HG02973 (cell line): ENCODE results near the gene CACNA2D3.
"Not testable (repeated sequence)": the region's sequence is repeated elsewhere in the genome, so short reads cannot be mapped to it uniquely, and the experiment has no call there.

Experiments
- ATAC-seq: cut with Tn5 transposase; IDR thresholded peaks from one replicate; pipeline ENCODE4 v1.9.1; 2021; ENCODE audit warnings: moderate library complexity; ENCODE audit not compliant: unreplicated experiment

The CACNA2D3 gene

DNA sequence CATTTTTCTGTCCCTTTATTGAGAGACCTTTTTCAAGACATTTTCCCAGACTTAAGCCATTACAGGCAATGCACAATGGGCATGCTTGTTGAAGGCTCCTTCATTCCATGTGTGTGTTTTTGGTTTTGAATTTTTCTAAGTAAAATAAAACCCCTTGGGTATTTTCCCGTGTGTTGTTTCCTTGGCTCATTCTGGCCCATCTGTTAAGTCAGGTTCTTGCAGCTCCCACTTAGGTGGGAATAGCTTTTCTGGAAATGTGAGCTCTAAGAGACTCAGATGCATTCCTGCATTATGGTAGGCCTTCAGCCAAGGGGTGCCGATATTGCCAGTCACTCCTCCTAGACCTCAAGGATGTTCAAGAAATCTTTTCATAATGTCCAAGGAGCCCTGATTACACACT is 314.9 kb downstream of the CACNA2D3 start:
- no peak for ATAC-seq

DNA sequence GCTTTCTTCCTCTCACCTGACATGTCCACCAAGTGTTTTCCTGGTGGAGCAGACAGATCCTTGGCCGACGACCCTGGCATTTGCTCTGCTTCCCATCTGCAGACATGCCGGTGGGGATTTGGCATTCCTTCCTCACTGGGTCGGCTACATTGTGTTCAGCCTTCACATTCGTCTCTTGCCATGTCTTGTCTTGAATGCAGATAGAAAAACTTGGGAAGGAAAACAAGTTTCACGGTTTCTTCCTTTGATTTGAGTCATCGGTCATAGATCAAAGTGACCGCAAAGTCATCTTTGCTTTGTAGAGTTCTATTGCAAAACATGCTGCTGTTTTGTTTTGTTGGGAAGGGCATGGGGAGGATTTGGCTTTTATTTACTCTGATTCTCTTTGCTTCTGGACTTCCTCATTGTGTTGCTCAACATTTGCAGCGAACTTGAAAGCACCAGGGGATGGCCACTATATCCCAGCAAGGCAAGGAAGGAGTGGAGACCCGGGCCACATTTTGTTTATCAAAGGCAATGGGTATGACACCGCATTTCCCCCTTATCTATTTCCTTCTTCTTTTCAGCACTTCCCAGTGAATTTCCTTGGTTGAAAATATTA is 321.3 kb downstream of the CACNA2D3 start:
- ATAC-seq = no peak

DNA sequence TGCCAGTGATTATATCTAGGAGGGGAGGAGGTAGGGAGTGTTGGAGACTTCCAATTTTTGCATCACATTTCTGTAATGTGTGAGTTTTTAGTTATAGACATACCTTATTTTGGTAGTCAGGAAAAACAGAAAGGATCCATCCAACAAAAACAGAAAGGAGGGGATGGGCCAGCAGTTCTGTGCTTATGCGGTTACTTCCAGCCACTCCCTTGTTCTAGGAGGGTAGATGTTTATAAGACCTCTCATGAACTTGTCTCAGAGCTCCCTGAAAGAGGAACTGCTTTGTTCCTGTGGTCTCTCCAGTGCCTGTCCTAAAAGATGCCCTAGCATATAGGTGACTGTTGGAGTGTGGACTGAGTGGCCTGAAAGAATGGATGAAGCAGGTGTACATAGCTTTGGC is 323.3 kb downstream of the CACNA2D3 start:
- no peak for ATAC-seq

DNA sequence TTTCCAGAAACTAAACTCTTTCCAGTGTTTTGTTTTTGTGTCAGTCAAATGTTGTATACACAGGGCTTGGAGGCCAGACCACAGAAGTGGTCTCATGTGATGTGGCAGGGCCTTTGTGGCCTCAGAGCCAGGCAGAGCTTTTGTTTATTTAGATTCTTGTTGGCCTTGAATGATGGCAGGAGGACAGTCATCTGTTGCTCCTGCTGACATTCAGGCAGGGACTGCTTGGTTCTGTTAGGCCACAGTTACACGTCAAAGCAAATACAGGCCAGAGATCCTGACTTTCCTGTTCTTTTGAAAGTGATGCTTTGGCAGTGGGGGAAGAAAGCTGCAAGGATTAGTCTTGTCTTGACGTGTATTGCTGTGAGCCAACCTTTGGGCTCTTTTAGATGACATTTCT is 325.1 kb downstream of the CACNA2D3 start:
- ATAC-seq = no peak

DNA sequence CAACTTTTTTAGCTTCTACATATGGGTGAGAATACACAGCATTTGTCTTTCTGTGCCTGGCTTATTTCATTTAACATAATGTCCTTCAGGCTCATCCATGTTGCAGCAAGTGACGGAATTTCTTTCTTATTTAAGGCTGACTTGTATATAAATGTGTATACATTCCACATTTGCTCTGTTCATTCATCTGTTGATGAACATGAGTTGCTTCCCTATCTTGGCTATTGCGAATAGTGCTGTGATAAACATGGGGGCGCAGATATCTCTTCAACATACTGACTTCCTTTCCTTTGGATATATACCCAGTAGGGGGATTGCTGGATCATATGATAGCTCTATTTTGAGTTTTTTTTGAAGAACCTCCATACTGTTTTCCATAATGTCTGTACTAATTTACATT is 332.5 kb downstream of the CACNA2D3 start:
- ATAC-seq = no peak

DNA sequence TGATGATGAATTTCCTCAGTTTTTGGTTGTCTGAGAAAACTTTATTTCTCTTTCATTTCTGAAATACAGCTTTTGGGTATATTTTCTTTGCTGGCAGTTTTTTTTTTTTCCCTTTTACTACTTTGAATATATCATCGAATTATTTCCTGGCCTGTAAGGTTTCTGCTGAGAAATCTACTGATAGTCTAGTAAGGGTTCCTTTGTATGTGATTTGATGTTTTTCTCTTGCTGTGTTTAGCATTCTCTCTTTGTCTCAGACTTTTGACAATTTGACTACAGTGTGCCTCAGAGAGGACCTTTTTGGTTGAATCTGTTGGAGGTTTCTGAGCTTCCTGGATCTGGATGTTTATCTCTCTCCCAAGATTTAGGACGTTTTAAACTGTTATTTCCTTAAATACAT is 336.0 kb downstream of the CACNA2D3 start:
- ATAC-seq = no peak

DNA sequence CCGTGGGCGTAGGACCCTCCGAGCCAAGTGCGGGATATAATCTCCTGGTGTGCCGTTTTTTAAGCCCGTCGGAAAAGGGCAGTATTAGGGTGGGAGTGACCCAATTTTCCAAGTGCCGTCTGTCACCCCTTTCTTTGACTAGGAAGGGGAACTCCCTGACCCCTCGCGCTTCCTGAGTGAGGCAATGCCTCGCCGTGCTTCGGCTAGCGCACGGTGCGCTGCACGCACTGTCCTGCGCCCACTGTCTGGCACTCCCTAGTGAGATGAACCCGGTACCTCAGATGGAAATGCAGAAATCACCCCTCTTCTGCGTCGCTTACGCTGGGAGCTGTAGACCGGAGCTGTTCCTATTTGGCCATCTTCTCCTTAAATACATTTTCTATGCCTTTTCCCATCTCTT is 342.2 kb downstream of the CACNA2D3 start:
- ATAC-seq = not testable (repeated sequence)

DNA sequence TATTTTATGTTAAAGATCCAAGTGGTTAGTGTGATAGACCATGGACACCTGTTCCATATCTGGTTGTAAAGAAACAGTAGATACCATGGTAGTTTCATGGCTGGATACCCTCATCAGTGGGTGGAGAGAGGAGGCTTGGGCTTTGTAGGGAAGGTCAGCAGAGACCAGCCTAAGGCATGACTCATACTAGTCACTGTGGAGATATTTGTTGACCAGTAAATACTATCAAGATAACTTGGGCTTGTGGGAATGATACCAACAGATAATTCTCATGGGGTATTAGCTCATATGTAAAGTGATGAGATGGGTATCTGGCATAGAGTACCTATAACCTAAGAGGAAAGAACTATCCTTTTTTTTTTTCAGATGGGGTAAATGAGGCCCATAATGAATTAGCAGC is 354.5 kb downstream of the CACNA2D3 start:
- ATAC-seq = no peak

DNA sequence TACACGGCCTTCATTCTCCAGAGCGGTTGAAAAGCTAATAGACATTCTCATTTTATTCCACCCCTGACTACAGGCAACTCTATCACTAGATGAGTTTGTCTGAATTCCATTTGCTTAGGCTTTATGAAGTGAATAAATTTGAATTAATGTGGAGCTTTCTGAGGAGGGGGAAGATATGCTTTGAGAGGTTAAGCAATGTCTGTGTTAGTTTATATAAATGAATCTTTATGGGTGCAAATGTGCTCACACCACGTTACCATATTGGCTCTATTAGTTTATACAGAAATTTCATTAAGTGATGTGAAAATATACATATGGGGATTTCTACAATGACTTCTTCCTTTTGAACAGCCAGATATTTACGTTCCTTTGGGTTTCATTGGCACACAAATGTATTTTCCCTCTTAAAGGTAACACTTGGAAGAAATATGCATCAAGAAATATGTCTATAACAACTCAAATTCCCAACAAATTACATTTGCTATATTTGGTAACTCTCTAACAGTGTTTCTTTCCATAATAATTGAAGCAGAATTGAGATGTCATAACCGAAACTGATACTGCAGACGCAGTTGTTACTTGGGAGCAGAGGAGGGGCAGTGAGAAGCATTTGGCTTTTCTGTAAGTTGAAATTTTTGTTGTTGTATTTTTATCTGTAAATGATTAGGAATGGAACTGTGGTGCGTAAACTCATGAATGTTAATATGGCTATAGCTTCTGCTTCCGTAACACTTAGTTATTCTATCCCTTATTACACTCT is 359.4 kb downstream of the CACNA2D3 start:
- ATAC-seq = no peak

DNA sequence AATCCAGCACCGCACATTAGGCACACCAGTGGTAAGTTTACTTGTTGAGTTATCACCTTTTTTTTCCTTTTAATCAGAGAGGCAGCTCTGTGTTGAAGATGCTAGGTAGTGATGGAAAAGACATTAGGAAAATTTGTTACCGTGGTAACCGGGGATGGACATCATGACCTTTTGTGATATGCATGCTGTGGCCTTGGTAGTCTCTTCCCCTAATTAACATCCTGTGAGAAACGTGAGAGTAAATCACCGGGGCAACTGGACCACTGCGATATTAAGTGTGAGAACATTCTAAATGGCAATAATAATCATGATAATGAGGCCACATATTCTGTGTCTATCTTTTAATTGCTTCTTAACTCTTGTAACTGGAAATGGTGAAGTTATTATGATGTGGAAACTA is 362.0 kb downstream of the CACNA2D3 start:
- no peak for ATAC-seq

DNA sequence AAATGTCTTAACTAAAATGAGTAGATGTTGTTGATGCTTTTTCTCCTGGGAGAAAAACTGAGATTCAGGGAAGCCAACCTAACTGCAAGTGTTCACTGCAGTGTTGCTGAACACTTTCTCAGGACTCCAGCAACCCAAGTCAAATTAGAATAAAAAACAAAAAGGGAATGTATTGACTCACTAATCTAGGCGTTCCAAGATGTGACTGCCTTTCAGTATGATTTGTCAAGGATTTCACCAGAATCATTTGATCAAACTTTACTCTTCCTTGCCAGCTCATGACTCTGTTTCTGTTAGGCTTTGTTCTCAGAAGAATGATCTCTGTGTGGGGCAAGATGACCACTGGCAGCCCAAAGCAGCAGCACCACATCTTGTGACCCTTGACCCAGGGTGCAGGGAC is 364.0 kb downstream of the CACNA2D3 start:
- ATAC-seq = no peak

DNA sequence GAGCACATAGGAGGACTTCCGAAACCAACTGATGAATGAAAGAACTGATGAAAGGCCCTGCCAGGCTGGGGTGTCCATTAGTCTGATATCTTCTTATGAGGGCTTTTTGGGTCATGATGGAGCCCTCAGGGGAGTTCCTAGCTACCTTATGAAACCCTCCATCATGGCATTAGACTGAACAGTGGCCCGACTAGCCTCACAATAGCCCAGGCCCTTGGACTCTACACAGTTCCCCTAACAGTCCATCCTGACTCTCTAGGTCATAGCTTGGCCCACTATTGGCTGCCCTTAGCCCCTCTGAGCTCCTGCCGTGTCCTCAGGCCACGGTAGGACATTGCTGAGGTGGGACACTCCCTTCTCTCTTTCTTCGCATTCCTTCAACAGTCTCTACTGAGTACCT is 365.9 kb downstream of the CACNA2D3 start:
- ATAC-seq = no peak

DNA sequence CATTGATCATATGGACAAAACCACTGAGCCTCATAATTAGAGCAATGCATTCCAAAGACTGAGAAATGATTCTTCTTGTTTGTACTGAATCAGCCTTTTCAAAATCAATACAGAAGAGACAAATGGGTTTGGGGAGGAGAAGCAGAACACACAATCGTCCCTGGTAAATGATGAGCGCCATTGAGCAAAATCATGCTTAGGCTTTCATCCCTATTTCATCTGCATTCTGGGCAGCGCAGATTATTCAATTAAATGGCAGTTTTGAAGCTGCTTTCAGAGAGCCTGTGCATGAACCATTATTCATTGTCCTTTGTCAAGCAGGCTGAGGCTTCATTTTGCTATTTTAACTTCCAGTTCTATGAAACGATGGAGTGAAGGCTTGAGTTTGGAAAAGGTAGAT is 371.9 kb downstream of the CACNA2D3 start:
- ATAC-seq = no peak

DNA sequence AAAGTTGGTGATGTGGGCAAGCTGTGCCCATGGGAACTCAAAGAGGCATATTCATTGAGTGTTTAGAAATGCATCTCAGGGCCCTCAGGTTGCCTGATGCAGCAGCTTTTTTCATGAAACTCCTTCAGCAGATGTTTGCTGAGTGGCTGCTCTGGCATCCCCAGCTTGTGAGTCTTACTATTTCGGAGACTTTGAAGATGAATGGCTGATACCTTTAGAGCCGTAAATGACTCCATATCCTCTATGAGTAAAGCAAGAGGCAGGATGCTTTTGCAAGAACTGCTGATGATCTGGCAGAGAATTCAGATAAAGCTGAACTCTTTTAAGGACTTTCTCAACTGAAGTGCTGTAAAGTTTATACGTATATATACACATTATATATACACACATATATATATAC is 384.3 kb downstream of the CACNA2D3 start:
- ATAC-seq = no peak

DNA sequence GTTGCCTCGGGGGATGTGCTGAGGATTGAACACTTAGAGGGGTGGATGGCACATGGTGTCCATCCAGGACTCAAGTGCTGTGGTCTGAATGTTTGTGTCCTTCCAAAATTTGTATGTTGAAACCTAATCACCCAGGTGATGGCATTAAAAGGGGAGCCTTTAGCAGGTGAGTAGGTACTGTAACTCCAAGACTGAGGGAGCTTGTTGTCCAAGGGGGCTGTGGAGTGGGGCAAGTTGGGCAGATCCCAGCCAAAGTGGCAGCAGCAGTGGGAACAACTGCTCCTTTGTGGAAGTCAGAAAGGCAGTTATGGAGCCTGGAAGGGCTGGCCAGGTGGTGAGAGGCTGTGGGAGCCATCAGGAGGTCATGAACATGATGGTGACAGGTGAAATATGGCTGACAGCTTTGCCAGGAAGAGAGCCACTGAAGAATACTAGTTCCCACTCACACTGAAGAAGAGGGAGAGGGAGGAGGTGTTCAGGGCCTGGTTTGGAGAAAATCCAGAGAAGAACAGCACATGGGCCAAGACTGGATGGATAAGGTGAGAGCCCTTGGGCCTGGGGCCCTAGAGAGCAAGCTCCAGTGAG is 385.6 kb downstream of the CACNA2D3 start:
- no peak for ATAC-seq

DNA sequence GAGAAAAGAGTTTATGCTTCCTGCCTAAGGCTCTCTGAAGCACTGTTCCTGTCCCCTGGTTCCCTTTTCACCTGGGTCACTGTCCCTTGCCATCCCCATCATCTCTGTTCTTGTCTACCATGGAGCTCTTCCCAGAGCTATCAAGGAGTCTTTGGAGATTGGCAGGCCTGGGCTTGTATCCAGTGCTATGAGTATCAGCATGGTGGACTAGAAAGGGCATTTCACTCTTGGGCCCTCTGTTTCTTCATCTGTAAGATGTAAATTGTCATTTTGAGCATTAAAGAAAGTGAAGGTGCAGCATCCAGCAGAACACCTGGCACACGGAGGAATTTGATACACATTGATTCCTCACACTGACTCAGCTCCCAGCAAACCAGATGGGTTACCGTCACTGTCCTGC is 388.2 kb downstream of the CACNA2D3 start:
- no peak for ATAC-seq

DNA sequence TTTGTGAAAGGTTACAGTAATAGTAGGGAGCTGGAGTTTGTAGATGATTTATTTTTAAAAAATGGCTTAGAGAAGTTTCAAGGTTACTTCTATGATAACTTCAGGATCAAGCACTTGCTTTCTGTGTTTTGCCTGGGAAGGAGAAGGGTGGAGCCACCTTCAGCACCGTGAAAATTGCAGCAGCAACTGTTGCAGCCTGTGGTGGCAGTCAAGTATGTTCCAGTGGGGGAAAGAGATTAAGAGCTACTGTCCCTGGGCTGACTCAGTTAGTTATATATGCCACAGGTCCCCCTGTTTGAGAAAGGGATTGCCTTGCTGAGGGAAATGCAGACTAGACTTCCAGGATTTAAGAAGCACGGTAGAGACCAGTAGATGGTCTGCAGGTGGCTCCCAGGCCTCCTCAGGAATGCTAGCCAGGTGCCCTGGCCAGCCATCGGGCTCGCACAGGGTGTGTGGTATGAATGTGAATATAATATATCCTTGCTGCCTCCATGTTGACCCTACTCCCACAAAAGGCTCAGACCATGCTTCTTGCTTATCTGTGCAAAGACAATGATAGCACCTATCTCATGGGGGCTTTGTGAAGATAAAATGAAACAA is 389.5 kb downstream of the CACNA2D3 start:
- ATAC-seq = no peak

DNA sequence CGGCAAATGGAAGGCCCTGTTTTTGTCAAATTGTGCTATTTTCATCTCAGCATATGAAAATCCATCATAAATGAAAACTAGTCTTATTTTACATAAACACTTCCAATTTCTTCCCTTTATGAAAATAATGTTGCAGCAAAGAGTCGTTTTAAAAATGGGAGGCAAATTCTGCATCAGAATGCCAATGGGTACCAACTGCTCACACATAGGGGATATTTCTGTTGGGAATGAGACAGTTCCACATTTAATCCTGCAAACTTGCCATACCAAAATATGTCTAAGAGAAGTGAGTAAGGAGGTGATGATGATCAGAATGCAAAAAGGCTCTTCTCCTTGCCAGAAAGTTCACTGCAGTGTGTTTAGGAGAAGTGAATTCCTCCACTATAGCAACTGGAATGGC is 391.7 kb downstream of the CACNA2D3 start:
- no peak for ATAC-seq

DNA sequence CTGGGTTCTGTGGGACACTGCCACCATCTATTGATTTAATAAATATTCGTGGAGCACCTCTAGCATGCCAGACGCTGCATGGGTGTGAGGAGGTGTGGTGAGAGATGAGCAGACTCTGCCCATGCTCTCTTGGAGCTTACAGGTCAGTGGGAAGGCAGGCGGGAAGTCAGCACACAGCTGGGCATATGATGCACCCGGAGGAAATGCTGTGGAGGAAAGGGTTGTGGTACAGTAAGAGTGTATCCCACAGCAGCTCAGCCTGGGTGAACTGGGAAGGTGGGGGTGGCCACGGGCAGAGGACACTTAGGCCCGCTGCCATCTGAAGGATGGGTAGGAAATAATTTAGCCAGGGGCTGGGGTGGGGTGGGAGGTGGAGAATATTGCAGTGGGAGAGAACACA is 392.1 kb downstream of the CACNA2D3 start:
- no peak for ATAC-seq

DNA sequence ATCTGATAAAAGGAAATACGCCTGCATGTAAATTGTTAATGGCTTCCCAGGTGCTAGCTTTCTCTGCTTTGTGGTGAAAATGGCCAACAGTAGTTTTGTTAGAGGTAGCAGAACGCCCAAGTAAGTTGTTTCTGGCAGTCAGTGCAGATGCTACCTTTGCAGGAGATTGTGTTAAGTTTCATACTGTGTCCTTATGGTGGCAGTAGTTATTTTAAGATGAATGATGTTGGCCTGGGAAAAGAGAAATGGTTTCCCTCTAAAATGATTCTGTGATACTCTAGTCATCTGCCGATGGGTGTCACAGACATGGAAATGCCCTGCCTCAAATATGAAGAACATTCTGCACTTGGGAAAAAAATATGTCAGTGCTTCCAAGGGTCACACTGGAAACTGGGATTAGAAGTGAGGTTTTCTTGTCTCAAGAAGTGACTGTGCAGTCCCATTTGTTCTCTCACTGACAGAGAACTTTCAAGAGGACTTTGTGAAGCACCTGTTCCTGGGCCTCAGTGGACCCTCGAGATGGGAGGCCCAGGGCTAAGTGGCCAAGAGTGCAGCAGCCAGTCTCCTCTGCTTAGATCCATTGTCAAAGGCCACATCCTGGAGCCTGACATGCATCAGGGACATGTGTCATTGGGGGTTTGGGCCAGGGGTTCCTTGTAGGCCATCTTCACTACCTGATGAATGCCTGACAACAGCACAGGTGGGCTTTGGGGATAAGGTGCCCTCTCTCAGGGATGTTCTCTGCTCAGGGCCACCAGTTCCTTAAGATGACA is 393.3 kb downstream of the CACNA2D3 start:
- ATAC-seq = no peak

DNA sequence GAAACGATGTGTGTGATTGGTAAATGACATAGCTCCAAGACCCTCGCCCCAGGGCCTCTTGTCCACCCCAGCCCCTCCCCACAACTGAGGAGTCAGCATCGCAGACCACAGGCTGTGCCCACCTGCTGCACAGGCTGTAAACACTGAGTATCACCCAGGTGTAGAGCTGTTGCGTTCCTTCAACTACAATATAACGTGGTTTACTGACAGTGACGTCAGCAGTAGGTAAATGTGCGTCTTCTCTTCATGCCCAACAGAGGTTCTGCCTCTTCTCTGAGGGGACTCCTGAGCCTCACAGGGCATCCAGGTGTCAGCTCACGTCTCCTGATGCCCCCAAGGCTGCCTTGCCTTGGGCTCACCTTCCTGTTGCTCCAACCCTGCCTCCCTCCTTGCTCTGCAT is 395.1 kb downstream of the CACNA2D3 start:
- ATAC-seq = no peak
